ENCODE results near the gene IL10RB. TPM values are rescaled to one million over a fixed set of nuclear protein-coding genes. Genes with fewer than 3 reads are reported as not detected.
"Not testable (repeated sequence)": the region's sequence is repeated elsewhere in the genome, so short reads cannot be mapped to it uniquely, and the experiment has no call there.

The IL10RB gene
- total and polyA plus RNA-seq, 5 donors from 2014 or later: 30.9 to 105 (median 78.2) TPM

DNA sequence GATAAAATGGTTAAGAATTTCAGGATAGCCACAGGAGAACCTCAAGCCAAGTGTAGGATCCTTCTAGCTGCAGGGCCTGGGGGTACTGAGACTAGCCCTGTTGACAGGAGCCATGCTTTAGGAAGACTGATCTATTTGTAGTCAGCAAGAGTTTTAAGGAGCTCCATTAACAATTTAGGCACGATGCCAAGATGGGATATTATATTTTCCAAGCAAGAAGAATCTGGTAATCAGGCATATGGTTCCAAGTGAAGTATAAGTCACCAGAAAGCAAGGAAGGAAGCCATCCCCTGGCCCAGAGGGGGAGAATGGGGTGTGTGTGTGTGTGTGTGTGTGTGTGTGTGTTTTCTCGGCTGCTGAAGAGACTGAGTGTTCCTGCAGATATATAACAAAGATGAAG is 29.4 kb upstream of the IL10RB start:
- ATAC-seq (ENCODE audit: low read depth in 2 of 2) (no peak), DNase-seq (no peak)
- H3K36me3 Mint-ChIP-seq: peaks cover 24% of the 10 kb centered on the region
- H3K9me3 ChIP-seq (ENCODE audit: control insufficient read depth in 2 of 2, low read length in 2 of 2): no peaks in the 10 kb centered on the region
- H3K4me1 ChIP-seq (ENCODE audit: control insufficient read depth, insufficient read depth, low read length, poor library complexity, severe bottlenecking): peaks cover 97% of the 10 kb centered on the region
- peak overlapping the region; percentile 34 for H3K4me3 ChIP-seq (ENCODE audit: low read depth, low read length)
- peaks cover 17% of the 10 kb centered on the region for H3K36me3 ChIP-seq (ENCODE audit: control insufficient read depth, insufficient read depth, low read length)
- no peaks in the 10 kb centered on the region for H3K27me3 ChIP-seq (ENCODE audit: control insufficient read depth, insufficient read depth, low read length)
- H3K4me1 Mint-ChIP-seq: peaks cover 46 to 95% (median 73%) of the 10 kb centered on the region in 4 donors
- peak overlapping the region; percentile 52 to 83 (median 68) for H3K4me3 Mint-ChIP-seq
- H3K27ac Mint-ChIP-seq: peak overlapping the region; percentile 75 to 94 (median 93)
- H3K27ac ChIP-seq (ENCODE audit: insufficient read depth, low read length, poor library complexity, severe bottlenecking): peak overlapping the region; percentile 84
- no peaks in the 10 kb centered on the region for H3K9me3 Mint-ChIP-seq
- no peaks in the 10 kb centered on the region for H3K27me3 Mint-ChIP-seq

GRCh38 chr21:33237486-33237885 is 28.7 kb upstream of the IL10RB start:
- peaks cover 95% of the 10 kb centered on the region for H3K4me1 ChIP-seq (ENCODE audit: control insufficient read depth, insufficient read depth, low read length, poor library complexity, severe bottlenecking)
- Mint-ChIP-seq H3K4me3 (peak overlapping the region; percentile 44 to 83 (median 73)), H3K36me3 (peaks cover 26% of the 10 kb centered on the region), H3K27ac (peak overlapping the region; percentile 91 to 94 (median 93)), H3K4me1 (peaks cover 46 to 95% (median 74%) of the 10 kb centered on the region in 4 donors), H3K27me3 (no peaks in the 10 kb centered on the region), H3K9me3 (no peaks in the 10 kb centered on the region)
- H3K27me3 ChIP-seq (ENCODE audit: control insufficient read depth, insufficient read depth, low read length): no peaks in the 10 kb centered on the region
- ATAC-seq (ENCODE audit: low read depth in 2 of 2) (no peak), DNase-seq (no peak)
- H3K27ac ChIP-seq (ENCODE audit: insufficient read depth, low read length, poor library complexity, severe bottlenecking): peak overlapping the region; percentile 84
- H3K4me3 ChIP-seq (ENCODE audit: low read depth, low read length): peak overlapping the region; percentile 83
- H3K36me3 ChIP-seq (ENCODE audit: control insufficient read depth, insufficient read depth, low read length): peaks cover 17% of the 10 kb centered on the region
- H3K9me3 ChIP-seq (ENCODE audit: control insufficient read depth in 2 of 2, low read length in 2 of 2): no peaks in the 10 kb centered on the region

- Histone ChIP-seq H3K4me3 (ENCODE audit: low read depth, low read length) (peak overlapping the region; percentile 83), H3K27me3 (ENCODE audit: control insufficient read depth, insufficient read depth, low read length) (no peaks in the 10 kb centered on the region), H3K27ac (ENCODE audit: insufficient read depth, low read length, poor library complexity, severe bottlenecking) (peak overlapping the region; percentile 84), H3K9me3 (ENCODE audit: control insufficient read depth in 2 of 2, low read length in 2 of 2) (no peaks in the 10 kb centered on the region), H3K36me3 (ENCODE audit: control insufficient read depth, insufficient read depth, low read length) (peaks cover 17% of the 10 kb centered on the region), H3K4me1 (ENCODE audit: control insufficient read depth, insufficient read depth, low read length, poor library complexity, severe bottlenecking) (peaks cover 93% of the 10 kb centered on the region)
- Mint-ChIP-seq H3K4me3 (peak overlapping the region; percentile 68 to 90 (median 80)), H3K9me3 (no peaks in the 10 kb centered on the region), H3K4me1 (peaks cover 39 to 93% (median 67%) of the 10 kb centered on the region in 4 donors), H3K36me3 (peaks cover 26% of the 10 kb centered on the region), H3K27ac (peak overlapping the region; percentile 91 to 94 (median 93)), H3K27me3 (no peaks in the 10 kb centered on the region)
- no peak for DNase-seq
- ATAC-seq (ENCODE audit: low read depth in 2 of 2): peak; percentile 7 to 9
These were observed 28.0 kb upstream of the IL10RB start for GRCh38 chr21:33238146-33238545.

DNA sequence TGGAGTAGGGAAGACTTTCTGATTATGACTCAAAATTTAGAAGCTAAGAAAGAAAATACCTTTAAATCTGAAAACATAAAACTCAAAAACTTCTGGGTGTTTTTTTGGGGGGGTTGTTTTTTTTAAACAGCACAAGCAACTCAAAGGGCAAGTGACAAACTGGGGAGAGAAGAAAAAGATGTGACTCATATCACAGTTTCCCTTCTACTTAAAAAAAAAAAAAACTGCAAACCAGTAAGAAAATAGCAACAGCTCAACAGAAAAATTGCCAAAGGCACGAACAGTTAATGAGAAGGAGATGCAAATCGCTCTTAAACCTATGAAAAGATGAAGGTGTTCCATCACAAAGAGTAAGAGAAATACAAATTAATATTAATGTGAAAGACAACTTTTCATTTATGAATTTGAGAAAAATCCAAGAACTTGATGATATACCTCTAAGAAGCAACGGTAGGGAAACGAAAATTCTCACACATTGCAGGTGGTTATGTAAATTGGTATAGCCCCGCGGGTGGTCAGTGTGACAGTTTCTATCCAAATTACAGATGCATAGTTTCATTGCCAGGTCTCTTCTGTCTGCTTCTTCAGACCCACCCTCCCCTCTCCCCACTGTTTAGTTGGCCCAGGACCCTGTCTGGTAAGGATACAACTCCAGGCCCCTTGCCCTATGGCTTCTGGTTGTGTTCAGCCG is 27.5 kb upstream of the IL10RB start:
- peak overlapping the region; percentile 84 for H3K27ac ChIP-seq (ENCODE audit: insufficient read depth, low read length, poor library complexity, severe bottlenecking)
- H3K9me3 Mint-ChIP-seq: no peaks in the 10 kb centered on the region
- H3K4me3 ChIP-seq (ENCODE audit: low read depth, low read length): peak overlapping the region; percentile 83

GRCh38 chr21:33239559-33240127 is 26.5 kb upstream of the IL10RB start:
- not testable (repeated sequence) for H3K9me3 Mint-ChIP-seq; DNase-seq; H3K9me3 ChIP-seq (ENCODE audit: control insufficient read depth in 2 of 2, low read length in 2 of 2); H3K27me3 ChIP-seq (ENCODE audit: control insufficient read depth, insufficient read depth, low read length); H3K27me3 Mint-ChIP-seq; ATAC-seq (ENCODE audit: low read depth in 2 of 2)
- peaks cover 42 to 95% (median 70%) of the 10 kb centered on the region in 4 donors for H3K4me1 Mint-ChIP-seq
- peak overlapping the region; percentile 83 for H3K4me3 ChIP-seq (ENCODE audit: low read depth, low read length)
- H3K4me3 Mint-ChIP-seq: peak overlapping the region; percentile 68 to 84 (median 80)
- peak overlapping the region; percentile 84 for H3K27ac ChIP-seq (ENCODE audit: insufficient read depth, low read length, poor library complexity, severe bottlenecking)
- H3K36me3 Mint-ChIP-seq: peaks cover 32% of the 10 kb centered on the region
- peaks cover 93% of the 10 kb centered on the region for H3K4me1 ChIP-seq (ENCODE audit: control insufficient read depth, insufficient read depth, low read length, poor library complexity, severe bottlenecking)
- H3K27ac Mint-ChIP-seq: peak overlapping the region; percentile 93 to 96 (median 96)
- H3K36me3 ChIP-seq (ENCODE audit: control insufficient read depth, insufficient read depth, low read length): peaks cover 26% of the 10 kb centered on the region

More for the DNA sequence above, 27.5 kb upstream of the IL10RB start:
- peaks cover 39 to 93% (median 68%) of the 10 kb centered on the region in 4 donors for H3K4me1 Mint-ChIP-seq
- peak overlapping the region; percentile 93 to 96 (median 94) for H3K27ac Mint-ChIP-seq
- DNase-seq (peak in 2 of 3 donors; percentile 54 to 84), ATAC-seq (ENCODE audit: low read depth in 2 of 2) (peak; percentile 70 to 74)
- H3K9me3 ChIP-seq (ENCODE audit: control insufficient read depth in 2 of 2, low read length in 2 of 2): no peaks in the 10 kb centered on the region
- peaks cover 21% of the 10 kb centered on the region for H3K36me3 ChIP-seq (ENCODE audit: control insufficient read depth, insufficient read depth, low read length)
- peaks cover 93% of the 10 kb centered on the region for H3K4me1 ChIP-seq (ENCODE audit: control insufficient read depth, insufficient read depth, low read length, poor library complexity, severe bottlenecking)
- H3K27me3 Mint-ChIP-seq: no peaks in the 10 kb centered on the region
- H3K27me3 ChIP-seq (ENCODE audit: control insufficient read depth, insufficient read depth, low read length): no peaks in the 10 kb centered on the region
- H3K4me3 Mint-ChIP-seq: peak overlapping the region; percentile 68 to 90 (median 80)
- peaks cover 31% of the 10 kb centered on the region for H3K36me3 Mint-ChIP-seq

DNA sequence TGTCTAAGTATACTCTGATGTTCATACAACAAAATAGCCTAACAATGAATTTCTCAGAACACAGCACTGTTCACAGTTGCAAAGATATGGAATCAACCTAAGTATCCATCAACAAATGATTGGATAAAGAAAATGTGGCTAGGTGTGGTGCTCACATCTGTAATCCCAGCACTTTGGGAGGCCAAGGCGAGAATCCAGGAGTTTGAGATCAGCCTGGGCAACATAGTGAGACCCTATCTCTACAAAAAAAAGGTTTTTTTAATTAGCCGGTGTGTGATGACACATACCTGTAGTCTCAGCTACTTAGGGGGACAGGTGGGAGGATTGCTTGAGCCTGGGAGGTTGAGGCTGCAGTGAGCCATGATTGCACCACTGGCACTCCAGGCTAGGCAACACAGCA is 25.8 kb upstream of the IL10RB start:
- DNase-seq (no peak), ATAC-seq (ENCODE audit: low read depth in 2 of 2) (no peak)
- Mint-ChIP-seq H3K27me3 (no peaks in the 10 kb centered on the region), H3K4me3 (peak overlapping the region; percentile 0 to 65 (median 47)), H3K36me3 (peaks cover 36% of the 10 kb centered on the region), H3K27ac (peak overlapping the region; percentile 25 to 96 (median 93)), H3K9me3 (no peaks in the 10 kb centered on the region), H3K4me1 (peaks cover 46 to 95% (median 72%) of the 10 kb centered on the region in 4 donors)
- Histone ChIP-seq H3K27me3 (ENCODE audit: control insufficient read depth, insufficient read depth, low read length) (no peaks in the 10 kb centered on the region), H3K27ac (ENCODE audit: insufficient read depth, low read length, poor library complexity, severe bottlenecking) (peak overlapping the region; percentile 84), H3K9me3 (ENCODE audit: control insufficient read depth in 2 of 2, low read length in 2 of 2) (no peaks in the 10 kb centered on the region), H3K4me1 (ENCODE audit: control insufficient read depth, insufficient read depth, low read length, poor library complexity, severe bottlenecking) (peaks cover 93% of the 10 kb centered on the region), H3K36me3 (ENCODE audit: control insufficient read depth, insufficient read depth, low read length) (peaks cover 27% of the 10 kb centered on the region), H3K4me3 (ENCODE audit: low read depth, low read length) (peak overlapping the region; percentile 49)

GRCh38 chr21:33241846-33242245 is 24.3 kb upstream of the IL10RB start:
- Histone ChIP-seq H3K27me3 (ENCODE audit: control insufficient read depth, insufficient read depth, low read length) (no peaks in the 10 kb centered on the region), H3K4me3 (ENCODE audit: low read depth, low read length) (peak overlapping the region; percentile 49), H3K27ac (ENCODE audit: insufficient read depth, low read length, poor library complexity, severe bottlenecking) (peak overlapping the region; percentile 43), H3K4me1 (ENCODE audit: control insufficient read depth, insufficient read depth, low read length, poor library complexity, severe bottlenecking) (peaks cover 88% of the 10 kb centered on the region), H3K36me3 (ENCODE audit: control insufficient read depth, insufficient read depth, low read length) (peaks cover 33% of the 10 kb centered on the region), H3K9me3 (ENCODE audit: control insufficient read depth in 2 of 2, low read length in 2 of 2) (no peaks in the 10 kb centered on the region)
- Mint-ChIP-seq H3K27ac (peak overlapping the region; percentile 44 to 84 (median 79)), H3K9me3 (no peaks in the 10 kb centered on the region), H3K27me3 (no peaks in the 10 kb centered on the region), H3K36me3 (peaks cover 49% of the 10 kb centered on the region), H3K4me1 (peaks cover 43 to 95% (median 77%) of the 10 kb centered on the region in 4 donors), H3K4me3 (peak overlapping the region; percentile 34 to 75 (median 63))
- ATAC-seq (ENCODE audit: low read depth in 2 of 2) (peak; percentile 43 to 51), DNase-seq (peak in 2 of 3 donors; percentile 25 to 76)
